Choroid plexus epithelial cell (primary cell): Measurements from ENCODE around the gene CLCF1.

ENCODE experiments used
- DNase-seq: peaks from one replicate; pipeline ENCODE4 v3.0.0-alpha.2; 2010; ENCODE audit warnings: low read depth
- H3K4me3 ChIP-seq: 2 replicates; pipeline ENCODE4 v1.5.1; 2011; ENCODE audit warnings: low read depth, mild to moderate bottlenecking, control low read depth, low read length, moderate library complexity
- CTCF ChIP-seq: conservative IDR thresholded peaks from 2 replicates; pipeline ENCODE4 v1.5.1; 2011; ENCODE audit warnings: low read depth, mild to moderate bottlenecking, control low read depth, inconsistent platforms, low read length, moderate library complexity

Gene CLCF1

GRCh38 chr11:67376063-67376820 lies 2.8 kb upstream of the CLCF1 start:
- H3K4me3 ChIP-seq, result no peak overlapping the region

GRCh38 chr11:67375320-67376055 lies 2.1 kb upstream of the CLCF1 start:
- H3K4me3 ChIP-seq, result no peak overlapping the region
- no peak for TF ChIP-seq CTCF
- DNase-seq, result no peak

More at GRCh38 chr11:67376063-67376820, 2.8 kb upstream of the CLCF1 start:
- no peak for DNase-seq
- no peak for TF ChIP-seq CTCF

- DNase-seq, result no peak
- peak overlapping the region; percentile 2 for H3K4me3 ChIP-seq
Measured at GRCh38 chr11:67374571-67375281, 1.3 kb upstream of the CLCF1 start.

GRCh38 chr11:67373648-67374570 lies 511 bp upstream of the CLCF1 start:
- DNase-seq, result peak; percentile 94
- TF ChIP-seq CTCF, result peak; percentile 41
- H3K4me3 ChIP-seq, result peak overlapping the region; percentile 67

More at GRCh38 chr11:67374571-67375281, 1.3 kb upstream of the CLCF1 start:
- no peak for TF ChIP-seq CTCF

- DNase-seq, result no peak
Measured at GRCh38 chr11:67372321-67372992, 941 bp downstream of the CLCF1 start.

More at GRCh38 chr11:67372321-67372992, 941 bp downstream of the CLCF1 start:
- no peak for TF ChIP-seq CTCF
- peak overlapping the region; percentile 67 for H3K4me3 ChIP-seq
